ENCODE measurements around the gene IL6.

- no peak for TF ChIP-seq CTCF (IDR thresholded peaks at IDR 0.05; ENCODE audit: low read length)
- no peak for TF ChIP-seq EZH2 (optimal IDR thresholded peaks at IDR 0.05; ENCODE audit: low read depth, low read length)
These were observed 14.0 kb upstream of the IL6 start for GRCh38 chr7:22712999-22713398.

Data from MM.1S (cell line).